HEK293T (cell line): ENCODE results near the gene IDI2.

Experiments
- ARNT ChIP-seq: fragments of 450-650 bp; IDR thresholded peaks from 2 replicates; pipeline ENCODE4 v1.6.1; 2017; ENCODE audit warnings: mild to moderate bottlenecking
- BHLHE40 ChIP-seq: fragments of 450-650 bp; IDR thresholded peaks from 2 replicates; pipeline ENCODE4 v1.6.1; 2016; ENCODE audit warnings: mild to moderate bottlenecking, moderate library complexity, borderline replicate concordance
- ELF4 ChIP-seq: fragments of 450-650 bp; IDR thresholded peaks from 2 replicates; pipeline ENCODE4 v1.6.1; 2017; ENCODE audit warnings: antibody characterized with exemption
- FOXA1 ChIP-seq: fragments of 450-650 bp; IDR thresholded peaks from 2 replicates; pipeline ENCODE4 v1.6.1; 2016; ENCODE audit warnings: mild to moderate bottlenecking
- FOXM1 ChIP-seq: fragments of 450-650 bp; IDR thresholded peaks from 2 replicates; pipeline ENCODE4 v1.6.1; 2017; ENCODE audit warnings: mild to moderate bottlenecking, borderline replicate concordance
- HDGF ChIP-seq: fragments of 450-650 bp; IDR thresholded peaks from 2 replicates; pipeline ENCODE4 v1.6.1; 2017; ENCODE audit warnings: antibody characterized with exemption, borderline replicate concordance
- L3MBTL2 ChIP-seq: fragments of 450-650 bp; conservative IDR thresholded peaks from 2 replicates; pipeline ENCODE4 v1.6.1; 2016; ENCODE audit warnings: mild to moderate bottlenecking
- LEF1 ChIP-seq: fragments of 450-650 bp; IDR thresholded peaks from 2 replicates; pipeline ENCODE4 v1.6.1; 2017; ENCODE audit warnings: mild to moderate bottlenecking, borderline replicate concordance
- NFRKB ChIP-seq: fragments of 450-650 bp; IDR thresholded peaks from 2 replicates; pipeline ENCODE4 v1.6.1; 2016; ENCODE audit warnings: mild to moderate bottlenecking, moderate library complexity
- TARDBP ChIP-seq: fragments of 450-650 bp; IDR thresholded peaks from 2 replicates; pipeline ENCODE4 v1.6.1; 2016

DNA sequence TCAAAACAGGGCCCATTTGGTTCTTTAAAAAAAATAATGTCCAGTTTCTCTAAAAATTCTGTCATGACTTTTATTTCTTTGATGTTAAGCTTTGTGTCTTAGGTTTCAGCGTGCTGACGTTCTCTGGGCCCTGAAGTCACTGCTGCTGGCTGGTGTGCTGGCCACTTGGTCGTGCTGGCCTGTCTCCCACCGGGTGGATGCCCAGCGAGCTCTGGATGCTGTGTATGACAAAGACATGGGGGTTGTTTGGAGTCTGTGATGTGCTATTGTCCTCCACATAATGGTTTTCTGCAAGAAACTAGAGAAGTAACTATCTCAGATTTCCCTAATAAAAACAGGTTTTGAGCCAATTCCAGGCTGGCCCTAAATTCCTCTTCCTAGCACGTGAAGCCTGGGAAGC is 9.5 kb upstream of the IDI2 start:
- no peak for TF ChIP-seq BHLHE40
- TF ChIP-seq FOXA1, result no peak
- no peak for TF ChIP-seq TARDBP
- TF ChIP-seq NFRKB, result no peak
- no peak for TF ChIP-seq ELF4
- TF ChIP-seq LEF1, result no peak
- TF ChIP-seq FOXM1, result no peak
- no peak for TF ChIP-seq ARNT
- no peak for TF ChIP-seq L3MBTL2
- TF ChIP-seq HDGF, result no peak
